ENCODE measurements around the gene CNIH3.

CNIH3 gene

GRCh38 chr1:224730965-224731364, 114.8 kb downstream of the CNIH3 start:
- Mint-ChIP-seq H3K4me3 (no peak overlapping the region), H3K36me3 (no peaks in the 10 kb centered on the region), H3K27ac (no peak overlapping the region), H3K4me1 (peaks cover 4% of the 10 kb centered on the region), H3K27me3 (no peaks in the 10 kb centered on the region), H3K9me3 (no peaks in the 10 kb centered on the region)

GRCh38 chr1:224731633-224732032, 115.5 kb downstream of the CNIH3 start:
- Mint-ChIP-seq H3K27me3 (no peaks in the 10 kb centered on the region), H3K9me3 (no peaks in the 10 kb centered on the region), H3K4me1 (peaks cover 4% of the 10 kb centered on the region), H3K36me3 (no peaks in the 10 kb centered on the region), H3K27ac (no peak overlapping the region), H3K4me3 (no peak overlapping the region)

GRCh38 chr1:224732377-224733026, 116.4 kb downstream of the CNIH3 start:
- no peak overlapping the region for H3K4me3 Mint-ChIP-seq
- H3K4me1 Mint-ChIP-seq: peaks cover 4% of the 10 kb centered on the region
- H3K27me3 Mint-ChIP-seq: no peaks in the 10 kb centered on the region
- H3K36me3 Mint-ChIP-seq: no peaks in the 10 kb centered on the region
- no peaks in the 10 kb centered on the region for H3K9me3 Mint-ChIP-seq
- H3K27ac Mint-ChIP-seq: no peak overlapping the region

GRCh38 chr1:224733027-224733911, 117.2 kb downstream of the CNIH3 start:
- no peaks in the 10 kb centered on the region for H3K36me3 Mint-ChIP-seq
- H3K9me3 Mint-ChIP-seq: no peaks in the 10 kb centered on the region
- peaks cover 4% of the 10 kb centered on the region for H3K4me1 Mint-ChIP-seq
- no peak overlapping the region for H3K4me3 Mint-ChIP-seq
- H3K27me3 Mint-ChIP-seq: no peaks in the 10 kb centered on the region
- no peak overlapping the region for H3K27ac Mint-ChIP-seq

DNA sequence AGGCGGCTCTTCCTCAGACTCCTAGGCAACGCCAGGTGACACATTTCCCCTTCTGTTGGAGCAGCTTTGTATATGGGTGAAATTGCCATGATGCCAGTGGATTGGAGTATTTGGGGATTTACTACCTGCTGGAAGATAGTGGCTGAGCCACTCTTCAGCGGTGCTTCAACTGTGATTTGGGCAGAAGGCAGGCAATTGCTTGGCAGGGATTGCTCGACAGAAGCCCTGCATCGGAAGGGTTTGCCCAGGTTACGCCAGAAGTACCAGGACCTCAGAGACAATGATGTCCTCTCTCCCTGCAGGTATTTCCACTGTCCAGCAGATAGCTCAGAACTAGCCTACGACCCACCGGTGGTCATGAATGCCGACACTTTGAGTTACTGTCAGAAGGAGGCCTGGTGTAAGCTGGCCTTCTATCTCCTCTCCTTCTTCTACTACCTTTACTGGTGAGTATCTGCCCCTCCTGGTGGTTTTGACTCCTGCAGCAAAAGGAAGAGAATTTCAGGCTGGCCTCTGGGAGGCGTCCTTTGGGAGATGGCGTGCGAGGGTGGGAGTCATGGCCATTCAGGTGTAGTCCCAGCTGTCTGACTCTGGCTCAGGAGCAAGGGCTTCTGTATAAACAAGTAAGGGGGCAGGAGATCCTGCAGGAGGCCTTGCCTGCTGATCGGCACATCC, 118.3 kb downstream of the CNIH3 start:
- Mint-ChIP-seq H3K9me3 (no peaks in the 10 kb centered on the region), H3K36me3 (no peaks in the 10 kb centered on the region), H3K4me1 (peaks cover 4% of the 10 kb centered on the region), H3K27ac (no peak overlapping the region), H3K4me3 (no peak overlapping the region), H3K27me3 (no peaks in the 10 kb centered on the region)

DNA sequence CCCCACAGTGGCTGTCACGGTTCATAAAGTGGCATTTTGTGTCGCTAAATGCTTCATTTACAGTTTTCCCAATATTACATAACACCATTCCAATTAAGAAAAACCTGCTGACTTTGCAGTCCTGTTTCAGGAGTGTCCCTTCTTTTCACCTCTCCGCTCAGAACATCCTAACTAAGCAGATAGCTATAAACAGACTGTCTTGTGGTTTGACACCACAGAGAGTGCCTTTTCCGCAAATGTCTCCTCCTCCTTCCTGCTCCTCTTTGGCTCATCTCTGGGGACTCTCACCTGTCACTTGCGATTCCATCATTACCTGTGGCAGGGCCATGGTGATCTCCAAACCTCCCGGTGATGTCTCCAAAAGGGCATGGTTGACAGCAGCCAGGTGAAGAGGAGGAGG, 119.0 kb downstream of the CNIH3 start:
- Mint-ChIP-seq H3K4me1 (peaks cover 4% of the 10 kb centered on the region), H3K4me3 (no peak overlapping the region), H3K27ac (no peak overlapping the region)

GRCh38 chr1:224736619-224737352, 120.7 kb downstream of the CNIH3 start:
- H3K4me1 Mint-ChIP-seq: peaks cover 4% of the 10 kb centered on the region
- no peak overlapping the region for H3K4me3 Mint-ChIP-seq
- no peaks in the 10 kb centered on the region for H3K36me3 Mint-ChIP-seq
- H3K27me3 Mint-ChIP-seq: no peaks in the 10 kb centered on the region
- H3K9me3 Mint-ChIP-seq: no peaks in the 10 kb centered on the region
- H3K27ac Mint-ChIP-seq: no peak overlapping the region

More for the DNA sequence above, 119.0 kb downstream of the CNIH3 start:
- H3K36me3 Mint-ChIP-seq: no peaks in the 10 kb centered on the region
- no peaks in the 10 kb centered on the region for H3K27me3 Mint-ChIP-seq
- H3K9me3 Mint-ChIP-seq: no peaks in the 10 kb centered on the region

DNA sequence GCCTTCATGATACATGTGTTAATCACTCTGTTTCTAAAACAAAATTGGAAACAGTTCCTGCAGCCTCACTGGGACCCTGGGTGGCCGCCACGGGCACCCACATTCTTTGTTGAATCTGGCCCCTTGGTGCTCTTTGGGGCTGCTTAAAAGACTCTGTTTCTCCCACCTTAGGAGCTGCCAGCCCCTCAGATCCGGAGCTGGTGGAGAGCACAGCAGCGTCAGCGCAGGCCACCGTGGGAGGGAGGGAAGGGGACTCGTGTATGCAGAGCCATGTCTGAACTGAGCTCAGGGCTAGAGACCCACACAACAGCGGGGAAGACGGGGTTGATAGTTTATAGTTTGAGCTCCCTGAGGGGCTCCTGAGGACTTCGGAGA, 121.2 kb downstream of the CNIH3 start:
- Mint-ChIP-seq H3K27me3 (no peaks in the 10 kb centered on the region), H3K4me1 (peaks cover 4% of the 10 kb centered on the region), H3K36me3 (no peaks in the 10 kb centered on the region), H3K27ac (no peak overlapping the region), H3K9me3 (no peaks in the 10 kb centered on the region), H3K4me3 (no peak overlapping the region)

DNA sequence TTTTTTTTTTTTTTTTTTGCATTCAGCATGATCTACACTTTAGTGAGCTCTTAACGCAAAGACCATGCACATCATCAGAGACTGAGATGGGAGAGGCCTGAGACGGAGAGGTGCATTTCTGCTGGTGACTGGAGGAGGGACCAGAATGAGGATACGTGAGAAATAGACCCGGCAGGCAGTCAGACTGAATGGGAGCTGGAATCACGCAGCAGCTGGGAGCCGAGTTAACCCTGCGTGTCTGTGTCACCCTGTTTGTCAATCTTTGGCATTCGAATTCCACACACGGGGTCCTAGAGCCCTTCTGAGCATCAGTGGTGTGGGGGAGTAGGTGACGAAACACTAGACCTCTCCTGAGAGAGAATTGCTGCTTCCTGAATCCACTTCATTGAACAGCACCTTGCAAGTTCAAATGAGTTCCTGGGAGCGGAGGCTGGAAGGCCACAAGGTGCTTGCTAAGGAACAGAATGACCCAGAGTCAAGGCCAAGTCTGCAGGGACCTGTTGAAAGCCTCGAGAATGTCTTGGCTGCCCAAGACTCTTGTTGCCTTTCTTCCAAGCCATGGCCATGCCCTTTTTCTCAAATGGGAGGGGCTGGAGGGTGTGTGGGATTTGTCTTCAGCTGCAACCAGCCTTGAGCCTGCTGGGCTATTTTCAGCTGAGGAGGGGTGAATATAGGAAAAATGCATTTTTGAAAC, 123.3 kb downstream of the CNIH3 start:
- H3K4me3 Mint-ChIP-seq: no peak overlapping the region
- peaks cover 2% of the 10 kb centered on the region for H3K27me3 Mint-ChIP-seq
- H3K9me3 Mint-ChIP-seq: no peaks in the 10 kb centered on the region
- peaks cover 4% of the 10 kb centered on the region for H3K4me1 Mint-ChIP-seq
- no peak overlapping the region for H3K27ac Mint-ChIP-seq
- H3K36me3 Mint-ChIP-seq: no peaks in the 10 kb centered on the region

DNA sequence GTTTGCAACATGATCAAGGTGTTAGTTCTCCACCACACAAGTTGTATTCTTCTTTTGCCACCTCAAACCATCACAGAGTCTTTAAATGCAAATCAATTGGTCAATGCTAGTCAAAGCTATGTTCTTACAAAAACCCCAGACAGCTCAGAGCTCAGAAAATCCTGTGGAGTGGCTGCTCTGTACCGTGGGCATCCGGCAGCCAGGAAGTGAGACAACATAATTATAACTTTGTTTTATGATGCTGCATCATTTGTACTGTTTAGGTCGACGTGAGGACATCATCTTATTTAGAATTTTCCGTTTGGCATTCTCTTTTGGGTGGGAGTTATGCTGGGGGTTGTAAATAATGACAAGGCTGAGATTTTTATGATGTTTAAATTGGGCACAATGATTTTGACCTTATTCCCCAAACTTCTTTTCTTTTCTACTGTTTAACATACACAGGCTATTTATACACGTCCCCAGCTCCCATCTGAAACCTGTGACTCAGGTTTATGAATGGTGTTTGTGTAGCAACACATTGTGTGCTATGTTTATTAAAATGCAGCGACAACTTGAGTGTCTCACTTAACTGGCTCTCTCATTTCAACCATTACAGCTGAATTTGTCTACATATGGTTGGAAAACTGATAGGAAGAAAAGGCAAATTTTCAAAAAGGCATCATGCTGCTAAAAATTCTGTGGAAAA, 124.0 kb downstream of the CNIH3 start:
- Mint-ChIP-seq H3K36me3 (no peaks in the 10 kb centered on the region), H3K27me3 (peaks cover 2% of the 10 kb centered on the region), H3K27ac (no peak overlapping the region), H3K9me3 (no peaks in the 10 kb centered on the region), H3K4me1 (peaks cover 2% of the 10 kb centered on the region), H3K4me3 (no peak overlapping the region)

DNA sequence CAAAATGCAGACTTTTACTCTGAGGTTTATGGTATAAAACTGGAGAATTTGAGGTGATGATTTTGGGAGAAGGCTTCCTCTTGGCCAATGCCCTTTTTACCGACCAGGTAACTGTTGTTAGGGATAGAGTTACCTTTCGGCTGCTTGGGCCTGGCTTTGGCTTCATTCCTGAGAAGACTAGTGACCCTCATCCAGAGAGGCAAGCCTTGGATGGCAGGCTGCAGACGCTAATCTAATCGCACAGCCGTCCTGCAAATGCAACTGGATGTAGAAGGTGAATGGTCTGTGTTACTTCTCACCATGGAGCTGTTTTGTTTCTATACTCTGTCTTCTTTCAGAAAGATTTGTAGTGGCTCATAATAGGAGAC, 124.6 kb downstream of the CNIH3 start:
- no peaks in the 10 kb centered on the region for H3K4me1 Mint-ChIP-seq
- H3K27me3 Mint-ChIP-seq: peaks cover 2% of the 10 kb centered on the region
- no peaks in the 10 kb centered on the region for H3K9me3 Mint-ChIP-seq
- H3K4me3 Mint-ChIP-seq: no peak overlapping the region
- H3K27ac Mint-ChIP-seq: no peak overlapping the region
- H3K36me3 Mint-ChIP-seq: no peaks in the 10 kb centered on the region

GRCh38 chr1:224742349-224742748, 126.2 kb downstream of the CNIH3 start:
- Mint-ChIP-seq H3K9me3 (no peaks in the 10 kb centered on the region), H3K36me3 (no peaks in the 10 kb centered on the region), H3K4me1 (no peaks in the 10 kb centered on the region), H3K27me3 (peaks cover 2% of the 10 kb centered on the region), H3K4me3 (no peak overlapping the region), H3K27ac (no peak overlapping the region)

- Mint-ChIP-seq H3K9me3 (no peaks in the 10 kb centered on the region), H3K27me3 (peaks cover 3% of the 10 kb centered on the region), H3K4me3 (no peak overlapping the region), H3K27ac (no peak overlapping the region), H3K4me1 (no peaks in the 10 kb centered on the region), H3K36me3 (no peaks in the 10 kb centered on the region)
Measured at GRCh38 chr1:224743608-224744164, 127.6 kb downstream of the CNIH3 start.

GRCh38 chr1:224744521-224744920, 128.4 kb downstream of the CNIH3 start:
- Mint-ChIP-seq H3K27me3 (peaks cover 6% of the 10 kb centered on the region), H3K27ac (no peak overlapping the region), H3K4me3 (no peak overlapping the region), H3K4me1 (no peaks in the 10 kb centered on the region), H3K9me3 (no peaks in the 10 kb centered on the region), H3K36me3 (no peaks in the 10 kb centered on the region)

Data from activated naive CD4-positive, alpha-beta T cell treated with anti-CD3 and anti-CD28 coated beads, Interleukin-2, amount 50 U/mL, for 24 hours (primary cell).